Measurements from ENCODE around the gene MAMDC2.

MAMDC2 gene

GRCh38 chr9:70040376-70040903 is 3.2 kb upstream of the MAMDC2 start:
- Histone ChIP-seq H3K14ac (ENCODE audit: low read length in 2 of 2) (no peak overlapping the region), H4K8ac (ENCODE audit: low read length) (no peak overlapping the region), H3K9me3 (ENCODE audit: control insufficient read depth, low read length) (peaks cover 4% of the 10 kb centered on the region), H3K79me1 (replicated peaks; ENCODE audit: low read length, poor library complexity, severe bottlenecking) (peaks cover 6% of the 10 kb centered on the region), H3K36me3 (ENCODE audit: control insufficient read depth in 1 of 2, insufficient read depth in 2 of 2, low read depth in 1 of 2, low read length in 2 of 2) (no peaks in the 10 kb centered on the region), H3K18ac (ENCODE audit: low read depth in 1 of 2, low read length in 2 of 2) (no peak overlapping the region), H3K27me3 (ENCODE audit: control insufficient read depth in 1 of 2, insufficient read depth in 1 of 2, low read length in 2 of 2) (peaks cover 0 to 27% of the 10 kb centered on the region in 2 experiments), H3K27ac (ENCODE audit: low read length, poor library complexity, severe bottlenecking) (no peak overlapping the region), H2BK5ac (ENCODE audit: low read depth, low read length, poor library complexity, severe bottlenecking) (no peak overlapping the region), H3K9ac (ENCODE audit: low read length) (no peak overlapping the region), H4K91ac (ENCODE audit: low read length) (no peak overlapping the region), H3K23ac (ENCODE audit: low read length in 2 of 2) (no peak overlapping the region), H3K4me2 (ENCODE audit: low read length, poor library complexity, severe bottlenecking) (no peak overlapping the region), H2BK120ac (ENCODE audit: low read depth, low read length) (no peak overlapping the region), H2BK12ac (ENCODE audit: low read length in 2 of 2) (no peak overlapping the region), H2AK5ac (ENCODE audit: low read length, severe bottlenecking) (no peak overlapping the region), H3K4me3 (ENCODE audit: insufficient read depth in 1 of 2, low read depth in 1 of 2, low read length in 2 of 2) (no peak overlapping the region), H2BK15ac (ENCODE audit: low read depth, poor library complexity, severe bottlenecking) (no peak overlapping the region), H3K4me1 (ENCODE audit: control insufficient read depth, insufficient read depth, low read depth, low read length) (peaks cover 7% of the 10 kb centered on the region), H2AFZ (ENCODE audit: low read depth, low read length) (no peak overlapping the region), H3K4ac (ENCODE audit: low read depth in 1 of 2, low read length in 2 of 2) (no peak overlapping the region)
- no peak for DNase-seq
- WGBS: 66% methylated on average over 3 of the region's 3 CpGs

DNA sequence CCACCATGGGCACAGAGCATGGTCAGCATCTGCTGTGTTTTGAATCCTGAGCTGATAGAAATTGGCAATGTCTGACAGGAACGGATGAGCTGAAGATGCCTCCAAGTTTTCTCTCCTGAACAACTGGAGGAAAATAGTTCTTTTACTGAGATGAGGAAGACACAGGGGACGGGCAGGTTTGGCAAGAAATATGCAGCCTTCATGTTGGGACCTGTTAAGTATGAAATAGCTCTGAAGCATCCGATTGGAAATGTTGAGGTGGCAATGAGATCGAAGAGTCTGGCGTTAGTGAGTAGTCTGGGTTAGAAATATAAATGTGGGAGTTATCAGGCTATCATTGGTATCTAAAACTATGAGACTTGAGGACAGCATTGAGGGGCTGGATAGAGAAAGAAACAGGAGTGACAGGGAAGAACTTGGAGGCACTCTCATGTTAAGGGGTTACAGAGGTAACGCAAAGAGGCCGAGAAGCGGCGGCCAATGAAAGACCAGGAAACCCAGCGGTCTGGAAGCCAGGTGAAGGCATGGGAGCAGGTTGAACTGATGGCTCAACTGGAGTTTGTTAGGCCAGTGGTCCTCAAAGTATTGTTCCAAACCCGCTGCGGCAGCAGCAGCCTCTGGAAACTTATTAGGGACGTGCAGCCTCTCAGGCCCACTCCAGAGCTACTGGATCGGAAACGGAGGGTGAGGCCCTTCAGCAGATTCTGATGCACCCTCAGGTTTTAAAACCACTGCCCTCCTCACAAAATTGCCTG is 1.0 kb upstream of the MAMDC2 start:
- no peak overlapping the region for H2BK12ac ChIP-seq (ENCODE audit: low read length in 2 of 2)
- H2BK120ac ChIP-seq (ENCODE audit: low read depth, low read length): no peak overlapping the region
- H3K4ac ChIP-seq (ENCODE audit: low read depth in 1 of 2, low read length in 2 of 2): no peak overlapping the region
- peaks cover 0 to 32% of the 10 kb centered on the region in 2 experiments for H3K27me3 ChIP-seq (ENCODE audit: control insufficient read depth in 1 of 2, insufficient read depth in 1 of 2, low read length in 2 of 2)
- H3K4me1 ChIP-seq (ENCODE audit: control insufficient read depth, insufficient read depth, low read depth, low read length): peaks cover 15% of the 10 kb centered on the region
- H2AK5ac ChIP-seq (ENCODE audit: low read length, severe bottlenecking): peak overlapping the region; percentile 89
- no peak overlapping the region for H3K18ac ChIP-seq (ENCODE audit: low read depth in 1 of 2, low read length in 2 of 2)
- H4K91ac ChIP-seq (ENCODE audit: low read length): no peak overlapping the region
- H2AFZ ChIP-seq (ENCODE audit: low read depth, low read length): no peak overlapping the region
- peak overlapping the region; percentile 87 for H2BK5ac ChIP-seq (ENCODE audit: low read depth, low read length, poor library complexity, severe bottlenecking)
- no peak overlapping the region for H3K23ac ChIP-seq (ENCODE audit: low read length in 2 of 2)
- no peak overlapping the region for H3K4me3 ChIP-seq (ENCODE audit: insufficient read depth in 1 of 2, low read depth in 1 of 2, low read length in 2 of 2)
- no peak for DNase-seq
- WGBS: 94% methylated on average over 13 of the region's 15 CpGs
- no peak overlapping the region for H4K8ac ChIP-seq (ENCODE audit: low read length)
- H3K9ac ChIP-seq (ENCODE audit: low read length): no peak overlapping the region
- peak overlapping the region; percentile 74 for H3K4me2 ChIP-seq (ENCODE audit: low read length, poor library complexity, severe bottlenecking)
- no peaks in the 10 kb centered on the region for H3K36me3 ChIP-seq (ENCODE audit: control insufficient read depth in 1 of 2, insufficient read depth in 2 of 2, low read depth in 1 of 2, low read length in 2 of 2)
- peak overlapping the region; percentile 97 for H3K27ac ChIP-seq (ENCODE audit: low read length, poor library complexity, severe bottlenecking)
- H3K79me1 ChIP-seq (replicated peaks; ENCODE audit: low read length, poor library complexity, severe bottlenecking): peaks cover 6% of the 10 kb centered on the region
- H3K14ac ChIP-seq (ENCODE audit: low read length in 2 of 2): no peak overlapping the region
- peaks cover 4% of the 10 kb centered on the region for H3K9me3 ChIP-seq (ENCODE audit: control insufficient read depth, low read length)
- no peak overlapping the region for H2BK15ac ChIP-seq (ENCODE audit: low read depth, poor library complexity, severe bottlenecking)

DNA sequence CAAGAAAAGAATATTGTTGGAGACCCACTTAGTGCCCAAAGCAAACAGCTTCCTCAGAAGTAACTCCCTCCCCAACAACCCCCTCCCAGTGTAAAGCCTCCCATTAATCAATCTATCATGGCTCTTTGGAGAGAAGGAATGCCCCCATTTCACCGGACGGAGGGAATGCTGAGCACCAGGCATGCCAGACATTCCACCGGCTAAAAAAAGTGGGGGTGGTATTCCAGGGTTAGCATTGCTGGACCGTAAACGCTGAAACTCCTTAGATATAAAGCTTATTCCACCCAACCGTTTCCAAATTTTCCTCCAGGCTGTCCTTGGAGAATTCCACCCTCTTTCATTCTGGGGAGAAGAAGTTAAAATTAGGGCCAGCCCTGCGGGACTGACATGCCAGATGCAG is 363 bp upstream of the MAMDC2 start:
- Histone ChIP-seq H4K8ac (ENCODE audit: low read length) (no peak overlapping the region), H3K4me2 (ENCODE audit: low read length, poor library complexity, severe bottlenecking) (peak overlapping the region; percentile 74), H3K14ac (ENCODE audit: low read length in 2 of 2) (no peak overlapping the region), H4K91ac (ENCODE audit: low read length) (no peak overlapping the region), H3K18ac (ENCODE audit: low read depth in 1 of 2, low read length in 2 of 2) (no peak overlapping the region), H3K36me3 (ENCODE audit: control insufficient read depth in 1 of 2, insufficient read depth in 2 of 2, low read depth in 1 of 2, low read length in 2 of 2) (peaks cover 0 to 2% of the 10 kb centered on the region in 2 experiments), H3K4me1 (ENCODE audit: control insufficient read depth, insufficient read depth, low read depth, low read length) (peaks cover 18% of the 10 kb centered on the region), H3K79me1 (replicated peaks; ENCODE audit: low read length, poor library complexity, severe bottlenecking) (peaks cover 7% of the 10 kb centered on the region), H3K23ac (ENCODE audit: low read length in 2 of 2) (no peak overlapping the region), H2AFZ (ENCODE audit: low read depth, low read length) (no peak overlapping the region), H2BK120ac (ENCODE audit: low read depth, low read length) (no peak overlapping the region), H3K4me3 (ENCODE audit: insufficient read depth in 1 of 2, low read depth in 1 of 2, low read length in 2 of 2) (peak overlapping the region; percentile 68 to 82), H2AK5ac (ENCODE audit: low read length, severe bottlenecking) (no peak overlapping the region), H2BK15ac (ENCODE audit: low read depth, poor library complexity, severe bottlenecking) (no peak overlapping the region), H3K27ac (ENCODE audit: low read length, poor library complexity, severe bottlenecking) (peak overlapping the region; percentile 97), H3K4ac (ENCODE audit: low read depth in 1 of 2, low read length in 2 of 2) (no peak overlapping the region), H3K9ac (ENCODE audit: low read length) (peak overlapping the region; percentile 49), H3K9me3 (ENCODE audit: control insufficient read depth, low read length) (no peaks in the 10 kb centered on the region), H3K27me3 (ENCODE audit: control insufficient read depth in 1 of 2, insufficient read depth in 1 of 2, low read length in 2 of 2) (peaks cover 0 to 32% of the 10 kb centered on the region in 2 experiments), H2BK5ac (ENCODE audit: low read depth, low read length, poor library complexity, severe bottlenecking) (peak overlapping the region; percentile 96), H2BK12ac (ENCODE audit: low read length in 2 of 2) (no peak overlapping the region)
- DNase-seq: no peak
- WGBS: 5% methylated on average over 4 of the region's 7 CpGs

- Histone ChIP-seq H2BK5ac (ENCODE audit: low read depth, low read length, poor library complexity, severe bottlenecking) (peak overlapping the region; percentile 96), H2AFZ (ENCODE audit: low read depth, low read length) (no peak overlapping the region), H2BK120ac (ENCODE audit: low read depth, low read length) (no peak overlapping the region), H3K27ac (ENCODE audit: low read length, poor library complexity, severe bottlenecking) (peak overlapping the region; percentile 97), H3K14ac (ENCODE audit: low read length in 2 of 2) (no peak overlapping the region), H3K9me3 (ENCODE audit: control insufficient read depth, low read length) (no peaks in the 10 kb centered on the region), H4K91ac (ENCODE audit: low read length) (no peak overlapping the region), H3K79me1 (replicated peaks; ENCODE audit: low read length, poor library complexity, severe bottlenecking) (peaks cover 7% of the 10 kb centered on the region), H3K4me1 (ENCODE audit: control insufficient read depth, insufficient read depth, low read depth, low read length) (peaks cover 29% of the 10 kb centered on the region), H3K18ac (ENCODE audit: low read depth in 1 of 2, low read length in 2 of 2) (peak overlapping the region in 1 of 2 experiments; percentile 28), H4K8ac (ENCODE audit: low read length) (no peak overlapping the region), H2AK5ac (ENCODE audit: low read length, severe bottlenecking) (peak overlapping the region; percentile 3), H3K4me3 (ENCODE audit: insufficient read depth in 1 of 2, low read depth in 1 of 2, low read length in 2 of 2) (peak overlapping the region; percentile 68 to 82), H2BK15ac (ENCODE audit: low read depth, poor library complexity, severe bottlenecking) (no peak overlapping the region), H3K9ac (ENCODE audit: low read length) (peak overlapping the region; percentile 49), H3K4ac (ENCODE audit: low read depth in 1 of 2, low read length in 2 of 2) (no peak overlapping the region), H2BK12ac (ENCODE audit: low read length in 2 of 2) (peak overlapping the region in 1 of 2 experiments; percentile 9), H3K36me3 (ENCODE audit: control insufficient read depth in 1 of 2, insufficient read depth in 2 of 2, low read depth in 1 of 2, low read length in 2 of 2) (peaks cover 0 to 11% of the 10 kb centered on the region in 2 experiments), H3K23ac (ENCODE audit: low read length in 2 of 2) (no peak overlapping the region), H3K4me2 (ENCODE audit: low read length, poor library complexity, severe bottlenecking) (peak overlapping the region; percentile 74), H3K27me3 (ENCODE audit: control insufficient read depth in 1 of 2, insufficient read depth in 1 of 2, low read length in 2 of 2) (peaks cover 0 to 28% of the 10 kb centered on the region in 2 experiments)
- WGBS: 8% methylated on average over 26 of the region's 26 CpGs
- peak; percentile 67 for DNase-seq
These were observed 1.1 kb downstream of the MAMDC2 start for GRCh38 chr9:70044490-70045307.
